Neural progenitor cell (in vitro differentiated cells): ENCODE results near the gene CASQ1. TPM values are rescaled to one million over a fixed set of nuclear protein-coding genes. Genes with fewer than 3 reads are reported as not detected.

Source experiments
- DNase-seq: peaks from one replicate; pipeline ENCODE4 v3.0.0-alpha.2; 2016; ENCODE audit warnings: low spot score
- H2AFZ ChIP-seq: fragments of 200-600 bp; sonication (generic); replicated peaks from 2 replicates; pipeline ENCODE4 v1.6.1; 2016; ENCODE audit warnings: antibody characterized with exemption
- H3F3A ChIP-seq: fragments of 200-600 bp; sonication (generic); 2 replicates; pipeline ENCODE4 v1.6.1; 2016; ENCODE audit warnings: antibody characterized with exemption, low read depth
- H3K27ac ChIP-seq: fragments of 200-600 bp; sonication (generic); 2 replicates; pipeline ENCODE4 v1.5.1; 2016; ENCODE audit warnings: mild to moderate bottlenecking
- H3K27me3 ChIP-seq: fragments of 200-600 bp; sonication (generic); 2 replicates; pipeline ENCODE4 v1.6.1; 2016; ENCODE audit warnings: mild to moderate bottlenecking, moderate library complexity
- H3K36me3 ChIP-seq: fragments of 200-600 bp; sonication (generic); 2 replicates; pipeline ENCODE4 v1.5.1; 2016
- H3K4me1 ChIP-seq: fragments of 200-600 bp; sonication (generic); 2 replicates; pipeline ENCODE4 v1.6.1; 2016; ENCODE audit warnings: mixed run types
- H3K4me2 ChIP-seq: fragments of 200-600 bp; sonication (generic); 2 replicates; pipeline ENCODE4 v1.6.1; 2016
- H3K4me3 ChIP-seq: fragments of 200-600 bp; sonication (generic); 2 replicates; pipeline ENCODE4 v1.5.1; 2016
- H3K79me2 ChIP-seq: fragments of 200-600 bp; sonication (generic); 2 replicates; pipeline ENCODE4 v1.6.1; 2016; ENCODE audit warnings: low read depth
- H3K9ac ChIP-seq: fragments of 200-600 bp; sonication (generic); 2 replicates; pipeline ENCODE4 v1.6.1; 2016
- H3K9me3 ChIP-seq: fragments of 200-600 bp; sonication (generic); 2 replicates; pipeline ENCODE4 v1.5.1; 2016; ENCODE audit warnings: low read depth
- H4K20me1 ChIP-seq: fragments of 200-600 bp; sonication (generic); 2 replicates; pipeline ENCODE4 v1.6.1; 2016; ENCODE audit warnings: low read depth
- H3K27ac Mint-ChIP-seq: 3 replicates; pipeline ENCODE4 v1.8.0; 2021; ENCODE audit warnings: mixed read lengths
- H3K27me3 Mint-ChIP-seq: 2 replicates; pipeline ENCODE4 v1.8.0; 2022; ENCODE audit warnings: low read depth, mild to moderate bottlenecking, inconsistent platforms, moderate library complexity, mixed read lengths; ENCODE audit not compliant: insufficient read depth
- H3K36me3 Mint-ChIP-seq: 3 replicates; pipeline ENCODE4 v1.8.0; 2021; ENCODE audit warnings: mixed read lengths
- H3K4me1 Mint-ChIP-seq: 3 replicates; pipeline ENCODE4 v1.8.0; 2021; ENCODE audit warnings: mixed read lengths
- H3K4me3 Mint-ChIP-seq: 3 replicates; pipeline ENCODE4 v1.8.0; 2021; ENCODE audit warnings: mild to moderate bottlenecking, moderate library complexity, mixed read lengths
- H3K9me3 Mint-ChIP-seq: 3 replicates; pipeline ENCODE4 v1.8.0; 2020; ENCODE audit warnings: mixed read lengths
- EZH2 ChIP-seq: fragments of 200-600 bp; sonication (generic); IDR thresholded peaks from 2 replicates; pipeline ENCODE4 v1.6.1; 2017; ENCODE audit warnings: antibody characterized with exemption, mild to moderate bottlenecking, moderate library complexity
- EZH2phosphoT487 ChIP-seq: fragments of 200-600 bp; sonication (generic); IDR thresholded peaks from 2 replicates; pipeline ENCODE4 v1.6.1; 2017; ENCODE audit warnings: antibody characterized with exemption
- total RNA-seq: library from RNA; depleted of rRNA; stranded (reverse); fragments of >200 nt; gene quantifications from 2 replicates; pipeline ENCODE4 v1.2.3, GENCODE V29; 2015; ENCODE audit warnings: low replicate concordance
- TF ChIP-seq, protein P1 (sequence below): fragments of 200-600 bp; sonication (generic); IDR thresholded peaks from 2 replicates; pipeline ENCODE4 v1.5.1; 2017; ENCODE audit warnings: antibody characterized with exemption, mild to moderate bottlenecking

CASQ1 gene
- total RNA-seq, 1 donor from 2014 or later = not detected

- Mint-ChIP-seq H3K9me3 (no peaks in the 10 kb centered on the region), H3K4me1 (no peaks in the 10 kb centered on the region), H3K27me3 (no peaks in the 10 kb centered on the region), H3K27ac (no peak overlapping the region), H3K36me3 (peaks cover 31% of the 10 kb centered on the region), H3K4me3 (no peak overlapping the region)
- H3K79me2 ChIP-seq = no peaks in the 10 kb centered on the region
- peaks cover 19% of the 10 kb centered on the region for H3K36me3 ChIP-seq
- peaks cover 3% of the 10 kb centered on the region for H3F3A ChIP-seq
- H3K4me3 ChIP-seq = no peak overlapping the region
- no peaks in the 10 kb centered on the region for H3K27me3 ChIP-seq
- H3K9ac ChIP-seq = no peak overlapping the region
- H3K4me2 ChIP-seq = no peak overlapping the region
- H3K4me1 ChIP-seq = no peaks in the 10 kb centered on the region
- H2AFZ ChIP-seq = no peak overlapping the region
- H3K9me3 ChIP-seq = no peaks in the 10 kb centered on the region
- H3K27ac ChIP-seq = no peak overlapping the region
- peaks cover 11% of the 10 kb centered on the region for H4K20me1 ChIP-seq
- DNase-seq = no peak
- TF ChIP-seq, protein P1, sequence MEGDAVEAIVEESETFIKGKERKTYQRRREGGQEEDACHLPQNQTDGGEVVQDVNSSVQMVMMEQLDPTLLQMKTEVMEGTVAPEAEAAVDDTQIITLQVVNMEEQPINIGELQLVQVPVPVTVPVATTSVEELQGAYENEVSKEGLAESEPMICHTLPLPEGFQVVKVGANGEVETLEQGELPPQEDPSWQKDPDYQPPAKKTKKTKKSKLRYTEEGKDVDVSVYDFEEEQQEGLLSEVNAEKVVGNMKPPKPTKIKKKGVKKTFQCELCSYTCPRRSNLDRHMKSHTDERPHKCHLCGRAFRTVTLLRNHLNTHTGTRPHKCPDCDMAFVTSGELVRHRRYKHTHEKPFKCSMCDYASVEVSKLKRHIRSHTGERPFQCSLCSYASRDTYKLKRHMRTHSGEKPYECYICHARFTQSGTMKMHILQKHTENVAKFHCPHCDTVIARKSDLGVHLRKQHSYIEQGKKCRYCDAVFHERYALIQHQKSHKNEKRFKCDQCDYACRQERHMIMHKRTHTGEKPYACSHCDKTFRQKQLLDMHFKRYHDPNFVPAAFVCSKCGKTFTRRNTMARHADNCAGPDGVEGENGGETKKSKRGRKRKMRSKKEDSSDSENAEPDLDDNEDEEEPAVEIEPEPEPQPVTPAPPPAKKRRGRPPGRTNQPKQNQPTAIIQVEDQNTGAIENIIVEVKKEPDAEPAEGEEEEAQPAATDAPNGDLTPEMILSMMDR = no peak
- no peak for TF ChIP-seq EZH2phosphoT487
- TF ChIP-seq EZH2 = no peak
Observed at GRCh38 chr1:160236806-160237205, 46.4 kb downstream of the CASQ1 start.

GRCh38 chr1:160237558-160237957, 47.2 kb downstream of the CASQ1 start:
- TF ChIP-seq EZH2phosphoT487 = no peak
- TF ChIP-seq, protein P1 = no peak
- no peak for TF ChIP-seq EZH2
- H3K27ac Mint-ChIP-seq = no peak overlapping the region
- Histone ChIP-seq H3K9me3 (no peaks in the 10 kb centered on the region), H3K79me2 (peaks cover 3% of the 10 kb centered on the region), H3K4me2 (no peak overlapping the region), H3K27ac (no peak overlapping the region), H3K4me1 (no peaks in the 10 kb centered on the region), H3K9ac (no peak overlapping the region), H3K4me3 (no peak overlapping the region), H3K36me3 (peaks cover 20% of the 10 kb centered on the region), H4K20me1 (peaks cover 11% of the 10 kb centered on the region), H3K27me3 (no peaks in the 10 kb centered on the region), H3F3A (peaks cover 3% of the 10 kb centered on the region), H2AFZ (no peak overlapping the region)
- no peaks in the 10 kb centered on the region for H3K27me3 Mint-ChIP-seq
- DNase-seq = no peak
- H3K9me3 Mint-ChIP-seq = no peaks in the 10 kb centered on the region
- H3K4me1 Mint-ChIP-seq = no peaks in the 10 kb centered on the region
- no peak overlapping the region for H3K4me3 Mint-ChIP-seq
- peaks cover 31% of the 10 kb centered on the region for H3K36me3 Mint-ChIP-seq

DNA sequence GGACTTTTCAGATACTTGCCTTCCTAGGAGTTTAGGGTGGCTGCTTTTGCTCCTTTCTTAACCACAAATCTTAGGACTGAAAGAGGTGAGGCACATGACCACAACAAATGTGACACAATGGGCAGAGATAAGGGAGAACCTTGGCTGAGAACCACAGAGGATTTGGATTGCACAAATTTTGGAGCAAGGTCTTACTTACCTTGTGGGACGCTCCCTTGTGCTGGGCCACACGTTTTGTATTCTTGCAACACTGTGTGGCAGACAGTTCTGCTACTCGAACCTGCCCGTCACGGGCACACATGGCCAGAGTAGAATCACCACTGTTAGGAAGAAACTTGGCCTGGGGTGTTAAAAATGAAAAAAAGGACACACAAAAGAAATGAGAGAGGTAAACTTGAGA, 48.0 kb downstream of the CASQ1 start:
- Histone ChIP-seq H4K20me1 (peaks cover 16% of the 10 kb centered on the region), H3K4me1 (no peaks in the 10 kb centered on the region), H3K4me2 (no peak overlapping the region), H3K27ac (no peak overlapping the region), H3K27me3 (no peaks in the 10 kb centered on the region), H2AFZ (no peak overlapping the region), H3F3A (peaks cover 3% of the 10 kb centered on the region), H3K4me3 (no peak overlapping the region), H3K9ac (no peak overlapping the region), H3K9me3 (no peaks in the 10 kb centered on the region), H3K79me2 (peaks cover 11% of the 10 kb centered on the region), H3K36me3 (peaks cover 26% of the 10 kb centered on the region)
- Mint-ChIP-seq H3K4me1 (no peaks in the 10 kb centered on the region), H3K9me3 (no peaks in the 10 kb centered on the region), H3K36me3 (peaks cover 28% of the 10 kb centered on the region), H3K27ac (no peak overlapping the region), H3K4me3 (no peak overlapping the region), H3K27me3 (no peaks in the 10 kb centered on the region)
- DNase-seq = no peak
- TF ChIP-seq EZH2 (no peak), EZH2phosphoT487 (no peak)
- TF ChIP-seq, protein P1 = no peak
